PC-3 (cell line): ENCODE data around the gene MTHFR.

Source experiments
- CTCF ChIP-seq: fragments of 300-600 bp; sonication (generic); conservative IDR thresholded peaks from 2 replicates; pipeline ENCODE4 v1.5.1; 2017; ENCODE audit warnings: antibody characterized with exemption, low read depth, mild to moderate bottlenecking, low read length
- EZH2 ChIP-seq: fragments of 300-600 bp; sonication (generic); IDR thresholded peaks from one replicate; pipeline ENCODE4 v1.6.1; 2017; ENCODE audit warnings: antibody characterized with exemption, mild to moderate bottlenecking, low read length; ENCODE audit not compliant: unreplicated experiment
- EZH2phosphoT487 ChIP-seq: fragments of 300-600 bp; sonication (generic); IDR thresholded peaks from 2 replicates; pipeline ENCODE4 v1.6.1; 2018; ENCODE audit warnings: mild to moderate bottlenecking, antibody characterized with exemption, low read length, borderline replicate concordance

- TF ChIP-seq CTCF: no peak
- no peak for TF ChIP-seq EZH2
- TF ChIP-seq EZH2phosphoT487: no peak
Measured at GRCh38 chr1:11839727-11840705, 34.3 kb upstream of the MTHFR start.
